Fibroblast of lung (primary cell): ENCODE data around the gene TMEM119.

Source experiments
- EZH2 ChIP-seq: IDR thresholded peaks from 2 replicates; pipeline ENCODE4 v1.5.1; 2012; ENCODE audit warnings: low read length, control low read depth, mild to moderate bottlenecking; ENCODE audit errors: missing control alignments
- TF ChIP-seq, protein P1 (sequence below), 2 donors: IDR thresholded peaks in 1 of 2; conservative IDR thresholded peaks in 1 of 2; 1 replicate in 1 of 2; 2 replicates in 1 of 2; pipeline ENCODE4 v1.5.1; 2011 to 2012; ENCODE audit warnings: low read length in 2 of 2, control low read depth in 1 of 2, inconsistent platforms in 1 of 2, low read depth in 1 of 2, mild to moderate bottlenecking in 1 of 2

DNA sequence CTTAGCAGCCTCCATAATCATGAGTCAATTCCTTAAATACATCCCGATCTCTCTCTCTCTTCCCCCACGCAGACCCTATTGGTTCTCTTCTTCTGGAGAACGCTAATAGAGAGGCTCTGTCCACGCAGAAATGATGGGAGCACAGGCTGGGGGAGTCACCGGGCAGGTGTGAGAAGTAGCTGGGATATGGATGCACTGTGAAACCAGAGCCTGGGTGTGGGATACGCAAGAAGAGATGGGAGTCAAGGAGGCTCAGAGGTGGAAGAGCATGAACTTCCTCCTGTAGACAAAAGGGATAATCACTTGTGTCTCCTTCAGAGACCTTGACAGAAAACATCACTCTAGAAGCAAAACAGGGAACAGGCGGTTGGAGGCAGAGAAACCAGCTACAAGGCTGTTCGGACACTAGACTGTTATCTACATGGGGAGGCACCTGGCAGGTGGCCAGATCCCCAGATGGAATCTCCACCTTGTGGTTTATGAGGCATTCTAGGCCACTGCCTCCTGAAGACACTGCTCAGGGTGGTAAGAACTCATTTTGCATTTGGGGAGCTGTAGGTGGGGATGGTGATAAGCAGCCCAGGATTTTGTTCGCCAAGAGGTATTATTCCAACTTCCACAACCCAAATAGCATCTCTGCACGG is 43.0 kb upstream of the TMEM119 start:
- TF ChIP-seq, protein P1, sequence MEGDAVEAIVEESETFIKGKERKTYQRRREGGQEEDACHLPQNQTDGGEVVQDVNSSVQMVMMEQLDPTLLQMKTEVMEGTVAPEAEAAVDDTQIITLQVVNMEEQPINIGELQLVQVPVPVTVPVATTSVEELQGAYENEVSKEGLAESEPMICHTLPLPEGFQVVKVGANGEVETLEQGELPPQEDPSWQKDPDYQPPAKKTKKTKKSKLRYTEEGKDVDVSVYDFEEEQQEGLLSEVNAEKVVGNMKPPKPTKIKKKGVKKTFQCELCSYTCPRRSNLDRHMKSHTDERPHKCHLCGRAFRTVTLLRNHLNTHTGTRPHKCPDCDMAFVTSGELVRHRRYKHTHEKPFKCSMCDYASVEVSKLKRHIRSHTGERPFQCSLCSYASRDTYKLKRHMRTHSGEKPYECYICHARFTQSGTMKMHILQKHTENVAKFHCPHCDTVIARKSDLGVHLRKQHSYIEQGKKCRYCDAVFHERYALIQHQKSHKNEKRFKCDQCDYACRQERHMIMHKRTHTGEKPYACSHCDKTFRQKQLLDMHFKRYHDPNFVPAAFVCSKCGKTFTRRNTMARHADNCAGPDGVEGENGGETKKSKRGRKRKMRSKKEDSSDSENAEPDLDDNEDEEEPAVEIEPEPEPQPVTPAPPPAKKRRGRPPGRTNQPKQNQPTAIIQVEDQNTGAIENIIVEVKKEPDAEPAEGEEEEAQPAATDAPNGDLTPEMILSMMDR (conservative IDR thresholded peaks at IDR 0.05 in 1 of 2, IDR thresholded peaks at IDR 0.05 in 1 of 2; ENCODE audit: low read depth in 1 of 2, low read length in 2 of 2) = no peak
- no peak for TF ChIP-seq EZH2
